ENCODE data around the gene ELP2. TPM values are rescaled to one million over a fixed set of nuclear protein-coding genes. Genes with fewer than 3 reads are reported as not detected.

ELP2 gene
- total RNA-seq, 1 experiment from 2014 or later = 100 TPM

DNA sequence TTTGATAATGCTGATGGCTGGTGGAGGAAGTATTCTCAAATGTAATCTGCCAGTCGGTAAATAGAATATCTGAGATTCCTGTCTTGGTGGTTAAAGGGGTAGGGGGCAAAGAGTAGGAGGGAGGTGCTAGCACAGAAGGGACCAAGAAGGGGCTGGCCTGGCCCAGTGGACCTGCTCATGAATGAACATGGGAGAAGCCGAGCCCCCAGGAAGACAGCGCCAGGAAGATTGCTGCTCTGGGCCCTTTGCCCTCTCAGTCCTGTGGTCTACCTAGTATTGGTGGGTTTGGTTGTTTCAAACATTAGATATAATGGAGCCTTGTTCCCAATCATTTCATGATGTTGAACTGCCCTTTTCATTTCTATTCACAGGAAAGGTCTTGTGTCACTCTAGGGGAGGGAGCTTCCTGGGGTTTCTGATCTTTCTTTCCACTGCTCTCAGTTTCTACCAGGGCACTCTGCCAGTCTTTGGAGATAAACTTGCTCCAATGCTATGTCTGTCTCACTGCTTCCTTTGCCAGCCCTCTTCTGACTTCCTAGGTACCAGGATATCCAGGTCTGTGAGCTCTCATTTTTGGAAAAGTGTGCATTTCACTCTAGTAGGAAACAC is 52.3 kb downstream of the ELP2 start:
- CTCF ChIA-PET = interaction anchor here (0.5 to 1.4 kb wide), 5 partner anchors 29 to 715 kb away, joined by 3 to 4 read pairs (median 4); no protein-coding TSS in a partner anchor
- Mint-ChIP-seq H3K9me3 (ENCODE audit: unreplicated experiment) (no peaks in the 10 kb centered on the region), H3K27ac (ENCODE audit: low read depth, unreplicated experiment) (no peak overlapping the region), H3K4me1 (ENCODE audit: insufficient read depth, unreplicated experiment) (peaks cover 26% of the 10 kb centered on the region), H3K27me3 (ENCODE audit: insufficient read depth, unreplicated experiment) (no peaks in the 10 kb centered on the region), H3K36me3 (ENCODE audit: insufficient read depth, unreplicated experiment) (peaks cover 11% of the 10 kb centered on the region), H3K4me3 (ENCODE audit: unreplicated experiment) (no peak overlapping the region)
- no TSS peak for BruUV-seq (replicated peaks)
- intact Hi-C loops (cut with micrococcal nuclease) = no loop called here
- TF ChIP-seq, protein P1, sequence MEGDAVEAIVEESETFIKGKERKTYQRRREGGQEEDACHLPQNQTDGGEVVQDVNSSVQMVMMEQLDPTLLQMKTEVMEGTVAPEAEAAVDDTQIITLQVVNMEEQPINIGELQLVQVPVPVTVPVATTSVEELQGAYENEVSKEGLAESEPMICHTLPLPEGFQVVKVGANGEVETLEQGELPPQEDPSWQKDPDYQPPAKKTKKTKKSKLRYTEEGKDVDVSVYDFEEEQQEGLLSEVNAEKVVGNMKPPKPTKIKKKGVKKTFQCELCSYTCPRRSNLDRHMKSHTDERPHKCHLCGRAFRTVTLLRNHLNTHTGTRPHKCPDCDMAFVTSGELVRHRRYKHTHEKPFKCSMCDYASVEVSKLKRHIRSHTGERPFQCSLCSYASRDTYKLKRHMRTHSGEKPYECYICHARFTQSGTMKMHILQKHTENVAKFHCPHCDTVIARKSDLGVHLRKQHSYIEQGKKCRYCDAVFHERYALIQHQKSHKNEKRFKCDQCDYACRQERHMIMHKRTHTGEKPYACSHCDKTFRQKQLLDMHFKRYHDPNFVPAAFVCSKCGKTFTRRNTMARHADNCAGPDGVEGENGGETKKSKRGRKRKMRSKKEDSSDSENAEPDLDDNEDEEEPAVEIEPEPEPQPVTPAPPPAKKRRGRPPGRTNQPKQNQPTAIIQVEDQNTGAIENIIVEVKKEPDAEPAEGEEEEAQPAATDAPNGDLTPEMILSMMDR (IDR thresholded peaks at IDR 0.05; ENCODE audit: unreplicated experiment) = no peak
- POLR2A ChIA-PET = no interaction called here
- no peak for DNase-seq (ENCODE audit: unreplicated experiment)

DNA sequence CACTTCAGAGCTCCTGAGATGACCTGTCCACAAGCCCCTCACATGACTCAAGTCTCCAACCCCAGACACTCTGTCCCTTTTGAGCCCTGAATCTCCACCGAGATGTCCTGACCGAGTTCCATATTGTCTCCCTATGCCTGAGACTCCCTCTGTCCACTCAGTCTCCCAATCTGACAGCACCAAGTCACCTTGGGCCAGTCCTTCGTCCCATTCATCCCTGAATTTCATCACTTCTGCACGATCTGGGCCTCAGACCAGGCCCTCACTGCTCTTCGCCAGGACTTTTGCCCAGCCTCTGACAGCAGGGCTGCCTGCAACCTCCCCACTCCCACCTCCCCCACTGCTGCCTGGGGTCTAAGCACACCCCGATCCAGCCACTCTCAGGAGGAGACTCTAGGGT is 53.3 kb downstream of the ELP2 start:
- peaks cover 20% of the 10 kb centered on the region for H3K4me1 Mint-ChIP-seq (ENCODE audit: insufficient read depth, unreplicated experiment)
- H3K9me3 Mint-ChIP-seq (ENCODE audit: unreplicated experiment) = no peaks in the 10 kb centered on the region
- DNase-seq (ENCODE audit: unreplicated experiment) = no peak
- H3K36me3 Mint-ChIP-seq (ENCODE audit: insufficient read depth, unreplicated experiment) = peaks cover 8% of the 10 kb centered on the region
- POLR2A ChIA-PET = interaction anchor here (0.7 kb wide), 1 partner anchor 28 kb away, joined by 4 read pairs; no protein-coding TSS in a partner anchor
- intact Hi-C loops (cut with micrococcal nuclease) = no loop called here
- BruUV-seq (replicated peaks) = no TSS peak
- CTCF ChIA-PET = no interaction called here
- TF ChIP-seq, protein P1 (IDR thresholded peaks at IDR 0.05; ENCODE audit: unreplicated experiment) = no peak
- no peaks in the 10 kb centered on the region for H3K27me3 Mint-ChIP-seq (ENCODE audit: insufficient read depth, unreplicated experiment)
- no peak overlapping the region for H3K4me3 Mint-ChIP-seq (ENCODE audit: unreplicated experiment)
- peak overlapping the region; percentile 52 for H3K27ac Mint-ChIP-seq (ENCODE audit: low read depth, unreplicated experiment)

DNA sequence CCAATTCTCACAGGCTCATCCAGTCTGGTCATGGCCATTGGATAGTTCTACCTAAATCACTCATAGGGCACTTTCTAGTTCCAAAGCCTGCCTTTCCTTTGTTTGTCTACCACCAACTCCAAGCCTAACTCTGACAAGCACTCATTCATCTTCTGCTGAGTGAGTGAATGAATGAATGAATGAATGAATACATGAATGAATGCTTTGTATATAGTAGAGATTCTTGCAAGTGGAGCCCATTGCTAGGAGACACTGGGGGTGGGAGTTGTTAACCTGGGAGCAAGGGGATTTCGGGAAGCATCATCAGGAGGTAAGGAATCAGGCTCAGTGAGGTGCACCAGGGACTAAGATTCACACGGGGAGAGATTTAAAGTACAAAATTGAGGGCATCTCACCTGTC is 54.3 kb downstream of the ELP2 start:
- TF ChIP-seq, protein P1 (IDR thresholded peaks at IDR 0.05; ENCODE audit: unreplicated experiment) = no peak
- H3K4me3 Mint-ChIP-seq (ENCODE audit: unreplicated experiment) = no peak overlapping the region
- peaks cover 30% of the 10 kb centered on the region for H3K4me1 Mint-ChIP-seq (ENCODE audit: insufficient read depth, unreplicated experiment)
- H3K27me3 Mint-ChIP-seq (ENCODE audit: insufficient read depth, unreplicated experiment) = no peaks in the 10 kb centered on the region
- H3K36me3 Mint-ChIP-seq (ENCODE audit: insufficient read depth, unreplicated experiment) = peaks cover 8% of the 10 kb centered on the region
- intact Hi-C loops (cut with micrococcal nuclease) = no loop called here
- ChIA-PET POLR2A (no interaction called here), CTCF (interaction anchor here (0.6 kb wide), 1 partner anchor 254 kb away, joined by 3 read pairs; no protein-coding TSS in a partner anchor)
- H3K9me3 Mint-ChIP-seq (ENCODE audit: unreplicated experiment) = no peaks in the 10 kb centered on the region
- DNase-seq (ENCODE audit: unreplicated experiment) = no peak
- H3K27ac Mint-ChIP-seq (ENCODE audit: low read depth, unreplicated experiment) = no peak overlapping the region
- no TSS peak for BruUV-seq (replicated peaks)

DNA sequence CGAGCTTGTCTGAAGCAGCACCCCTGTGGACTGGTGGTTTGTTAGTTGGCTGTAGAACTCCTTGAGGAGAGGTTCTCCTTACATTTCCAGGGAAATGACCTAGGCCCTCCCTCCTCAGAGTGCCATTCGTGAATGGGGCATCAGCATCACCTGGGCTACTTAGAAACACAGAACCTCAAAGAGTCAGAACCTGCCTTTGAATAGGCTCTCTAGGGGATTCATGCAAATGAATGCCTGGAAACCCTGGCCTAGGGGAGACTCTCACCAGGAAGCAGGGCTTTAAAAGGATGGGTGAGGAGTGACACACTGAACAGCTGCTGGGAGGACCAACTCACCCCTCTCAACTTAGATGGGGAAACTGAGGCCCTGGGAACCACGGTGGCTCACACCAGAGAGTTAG is 55.5 kb downstream of the ELP2 start:
- H3K9me3 Mint-ChIP-seq (ENCODE audit: unreplicated experiment) = no peaks in the 10 kb centered on the region
- H3K4me1 Mint-ChIP-seq (ENCODE audit: insufficient read depth, unreplicated experiment) = peaks cover 34% of the 10 kb centered on the region
- H3K36me3 Mint-ChIP-seq (ENCODE audit: insufficient read depth, unreplicated experiment) = peaks cover 4% of the 10 kb centered on the region
- TF ChIP-seq, protein P1 (IDR thresholded peaks at IDR 0.05; ENCODE audit: unreplicated experiment) = no peak
- H3K27me3 Mint-ChIP-seq (ENCODE audit: insufficient read depth, unreplicated experiment) = no peaks in the 10 kb centered on the region
- intact Hi-C loops (cut with micrococcal nuclease) = no loop called here
- DNase-seq (ENCODE audit: unreplicated experiment) = no peak
- POLR2A ChIA-PET = no interaction called here
- H3K27ac Mint-ChIP-seq (ENCODE audit: low read depth, unreplicated experiment) = no peak overlapping the region
- no TSS peak for BruUV-seq (replicated peaks)
- H3K4me3 Mint-ChIP-seq (ENCODE audit: unreplicated experiment) = no peak overlapping the region
- CTCF ChIA-PET = interaction anchor here (0.6 to 0.9 kb wide), 2 partner anchors 10 to 85 kb away, joined by 3 to 4 read pairs; no protein-coding TSS in a partner anchor
